Measurements from ENCODE around the gene CRELD2.

The CRELD2 gene

GRCh38 chr22:49937758-49938564, 19.5 kb downstream of the CRELD2 start:
- Histone ChIP-seq H3K9me3 (ENCODE audit: control insufficient read depth, low read length) (no peaks in the 10 kb centered on the region), H2AFZ (no peak overlapping the region), H3K4me1 (peaks cover 5% of the 10 kb centered on the region), H3K9ac (no peak overlapping the region), H3K4me2 (ENCODE audit: low read length) (no peak overlapping the region), H3K27me3 (ENCODE audit: control insufficient read depth, insufficient read depth, low read length) (no peaks in the 10 kb centered on the region), H3K4me3 (ENCODE audit: low read depth, low read length) (no peak overlapping the region), H3K36me3 (ENCODE audit: control insufficient read depth, insufficient read depth, low read length) (no peaks in the 10 kb centered on the region), H3K79me2 (no peaks in the 10 kb centered on the region), H3K27ac (peak overlapping the region; percentile 73)
- TF ChIP-seq, protein P1, sequence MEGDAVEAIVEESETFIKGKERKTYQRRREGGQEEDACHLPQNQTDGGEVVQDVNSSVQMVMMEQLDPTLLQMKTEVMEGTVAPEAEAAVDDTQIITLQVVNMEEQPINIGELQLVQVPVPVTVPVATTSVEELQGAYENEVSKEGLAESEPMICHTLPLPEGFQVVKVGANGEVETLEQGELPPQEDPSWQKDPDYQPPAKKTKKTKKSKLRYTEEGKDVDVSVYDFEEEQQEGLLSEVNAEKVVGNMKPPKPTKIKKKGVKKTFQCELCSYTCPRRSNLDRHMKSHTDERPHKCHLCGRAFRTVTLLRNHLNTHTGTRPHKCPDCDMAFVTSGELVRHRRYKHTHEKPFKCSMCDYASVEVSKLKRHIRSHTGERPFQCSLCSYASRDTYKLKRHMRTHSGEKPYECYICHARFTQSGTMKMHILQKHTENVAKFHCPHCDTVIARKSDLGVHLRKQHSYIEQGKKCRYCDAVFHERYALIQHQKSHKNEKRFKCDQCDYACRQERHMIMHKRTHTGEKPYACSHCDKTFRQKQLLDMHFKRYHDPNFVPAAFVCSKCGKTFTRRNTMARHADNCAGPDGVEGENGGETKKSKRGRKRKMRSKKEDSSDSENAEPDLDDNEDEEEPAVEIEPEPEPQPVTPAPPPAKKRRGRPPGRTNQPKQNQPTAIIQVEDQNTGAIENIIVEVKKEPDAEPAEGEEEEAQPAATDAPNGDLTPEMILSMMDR (IDR thresholded peaks at IDR 0.05), result no peak

DNA sequence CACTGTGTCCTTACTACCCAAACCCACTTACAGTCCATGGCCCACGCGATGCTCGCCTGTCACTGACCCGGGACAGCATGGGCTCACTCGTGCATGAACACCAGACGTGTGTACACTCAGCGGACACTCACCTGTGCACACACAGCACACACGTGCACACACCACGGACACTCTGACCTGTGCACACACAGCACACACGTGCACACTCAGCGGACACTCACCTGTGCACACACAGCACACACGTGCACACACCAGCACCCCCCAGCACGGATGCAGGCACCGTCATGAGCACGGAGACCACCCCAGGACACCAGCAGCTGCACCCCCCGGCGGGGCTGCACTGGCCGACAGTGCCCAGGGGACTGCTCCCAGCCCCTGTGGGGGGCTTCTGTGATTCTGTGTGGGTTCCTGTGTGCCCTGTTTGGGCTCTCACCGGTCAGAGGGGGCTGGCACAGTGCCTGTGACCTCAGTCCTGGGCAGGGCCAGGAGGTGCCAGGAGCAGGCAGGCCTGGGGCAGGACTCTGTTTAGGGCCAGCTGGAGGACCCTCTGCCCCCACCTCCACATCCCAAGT, 20.2 kb downstream of the CRELD2 start:
- Histone ChIP-seq H3K9ac (no peak overlapping the region), H3K4me3 (ENCODE audit: low read depth, low read length) (no peak overlapping the region), H3K27ac (peak overlapping the region; percentile 51), H3K27me3 (ENCODE audit: control insufficient read depth, insufficient read depth, low read length) (no peaks in the 10 kb centered on the region), H3K36me3 (ENCODE audit: control insufficient read depth, insufficient read depth, low read length) (no peaks in the 10 kb centered on the region), H2AFZ (no peak overlapping the region), H3K79me2 (no peaks in the 10 kb centered on the region), H3K4me1 (peaks cover 5% of the 10 kb centered on the region), H3K9me3 (ENCODE audit: control insufficient read depth, low read length) (no peaks in the 10 kb centered on the region), H3K4me2 (ENCODE audit: low read length) (no peak overlapping the region)
- TF ChIP-seq, protein P1 (IDR thresholded peaks at IDR 0.05), result no peak

- no peak overlapping the region for H3K9ac ChIP-seq
- H3K27me3 ChIP-seq (ENCODE audit: control insufficient read depth, insufficient read depth, low read length), result no peaks in the 10 kb centered on the region
- no peak overlapping the region for H2AFZ ChIP-seq
- H3K79me2 ChIP-seq, result no peaks in the 10 kb centered on the region
- no peak overlapping the region for H3K4me2 ChIP-seq (ENCODE audit: low read length)
- H3K4me3 ChIP-seq (ENCODE audit: low read depth, low read length), result no peak overlapping the region
- H3K36me3 ChIP-seq (ENCODE audit: control insufficient read depth, insufficient read depth, low read length), result no peaks in the 10 kb centered on the region
- no peak overlapping the region for H3K27ac ChIP-seq
- H3K9me3 ChIP-seq (ENCODE audit: control insufficient read depth, low read length), result no peaks in the 10 kb centered on the region
- peaks cover 2% of the 10 kb centered on the region for H3K4me1 ChIP-seq
- TF ChIP-seq, protein P1 (IDR thresholded peaks at IDR 0.05), result no peak
Measured at GRCh38 chr22:49941507-49942316, 23.3 kb downstream of the CRELD2 start.

DNA sequence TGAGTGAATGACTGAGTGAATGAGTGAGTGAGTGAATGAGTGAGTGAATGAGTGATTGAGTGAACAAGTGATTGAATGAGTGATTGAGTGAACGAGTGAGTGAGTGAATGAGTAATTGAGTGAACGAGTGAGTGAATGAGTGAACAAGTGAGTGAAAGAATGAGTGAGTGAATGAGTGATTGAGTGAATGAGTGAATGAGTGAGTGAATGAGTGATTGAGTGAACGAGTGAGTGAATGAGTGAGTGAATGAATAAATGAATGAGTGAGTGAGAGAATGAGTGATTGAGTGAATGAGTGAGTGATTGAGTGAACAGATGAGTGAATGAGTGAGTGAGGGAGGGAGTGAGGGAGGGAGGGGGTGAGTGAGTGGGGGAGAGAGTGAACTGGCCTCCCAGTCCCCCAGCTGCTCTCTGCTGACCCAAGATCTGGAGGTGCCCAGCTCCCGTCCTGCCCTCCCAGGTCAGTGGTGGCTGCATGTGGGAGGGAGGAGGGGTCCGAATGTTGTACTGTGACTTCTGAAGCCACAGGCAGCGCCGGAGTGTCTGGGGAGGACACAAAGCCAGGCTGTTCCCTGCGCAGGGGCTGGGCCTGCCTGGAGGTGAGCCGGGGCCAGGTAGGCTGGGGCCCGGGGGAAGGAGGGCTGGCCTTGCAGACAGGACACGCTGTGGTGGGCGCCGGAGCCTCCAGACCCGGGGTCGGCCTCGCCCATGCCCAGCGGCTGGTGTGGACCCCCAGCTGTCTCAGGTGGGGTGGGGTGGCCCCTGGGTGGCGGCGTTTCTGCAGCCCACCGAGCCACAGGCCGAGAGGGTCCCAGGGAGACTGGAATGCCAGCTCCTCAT, 24.4 kb downstream of the CRELD2 start:
- TF ChIP-seq, protein P1 (IDR thresholded peaks at IDR 0.05), result no peak

More for the DNA sequence above, 24.4 kb downstream of the CRELD2 start:
- Histone ChIP-seq H3K9me3 (ENCODE audit: control insufficient read depth, low read length) (no peaks in the 10 kb centered on the region), H3K36me3 (ENCODE audit: control insufficient read depth, insufficient read depth, low read length) (no peaks in the 10 kb centered on the region), H2AFZ (no peak overlapping the region), H3K9ac (no peak overlapping the region), H3K4me3 (ENCODE audit: low read depth, low read length) (no peak overlapping the region), H3K4me2 (ENCODE audit: low read length) (no peak overlapping the region), H3K27ac (no peak overlapping the region), H3K27me3 (ENCODE audit: control insufficient read depth, insufficient read depth, low read length) (no peaks in the 10 kb centered on the region), H3K4me1 (no peaks in the 10 kb centered on the region), H3K79me2 (no peaks in the 10 kb centered on the region)

Data from parathyroid adenoma (tissue), 2 donors.